Measurements from ENCODE around the gene TRAF2.
"Not testable (repeated sequence)": the region's sequence is repeated elsewhere in the genome, so short reads cannot be mapped to it uniquely, and the experiment has no call there.

TRAF2 gene

DNA sequence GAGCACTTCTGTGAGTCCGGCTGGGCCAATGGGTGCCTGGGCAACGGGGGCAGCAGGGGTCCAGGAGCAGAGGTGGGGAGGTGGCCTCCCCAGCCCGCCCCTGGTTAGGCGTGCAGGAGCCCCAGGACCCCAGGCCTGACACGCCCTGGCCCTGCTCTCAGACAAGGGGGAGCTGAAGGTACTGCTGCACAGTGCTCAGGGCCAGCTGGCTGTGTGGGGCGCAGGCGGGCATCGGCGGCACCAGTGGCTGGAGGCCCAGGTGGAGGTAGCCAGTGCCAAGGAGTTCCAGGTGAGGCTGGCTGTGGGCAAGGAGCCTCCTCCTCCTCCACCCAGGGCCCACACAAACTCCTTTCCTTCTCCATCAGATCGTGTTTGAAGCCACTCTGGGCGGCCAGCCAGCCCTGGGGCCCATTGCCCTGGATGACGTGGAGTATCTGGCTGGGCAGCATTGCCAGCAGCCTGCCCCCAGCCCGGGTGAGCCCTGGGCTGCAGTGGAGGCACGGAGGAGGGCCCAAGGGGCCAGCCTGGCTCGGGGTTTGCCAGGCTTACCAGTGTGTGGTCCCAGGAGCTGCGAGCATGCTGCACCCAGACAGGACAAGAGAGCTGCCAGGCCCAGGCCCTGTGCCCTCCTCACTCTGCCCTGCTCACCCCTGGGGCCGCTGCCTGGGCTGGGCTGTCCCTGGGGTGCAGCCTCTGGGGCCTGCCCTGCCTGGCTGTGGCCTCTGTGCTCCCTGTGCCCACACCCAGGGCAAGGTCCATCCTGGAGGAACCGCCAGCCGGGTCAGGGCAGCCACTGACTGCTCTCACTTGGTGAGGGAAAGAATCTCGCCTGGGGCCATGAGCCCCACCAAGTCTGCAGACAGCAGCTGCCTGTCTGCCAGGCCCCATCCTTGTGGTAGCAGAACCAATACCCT is 27.2 kb upstream of the TRAF2 start:
- DNase-seq = no peak

DNA sequence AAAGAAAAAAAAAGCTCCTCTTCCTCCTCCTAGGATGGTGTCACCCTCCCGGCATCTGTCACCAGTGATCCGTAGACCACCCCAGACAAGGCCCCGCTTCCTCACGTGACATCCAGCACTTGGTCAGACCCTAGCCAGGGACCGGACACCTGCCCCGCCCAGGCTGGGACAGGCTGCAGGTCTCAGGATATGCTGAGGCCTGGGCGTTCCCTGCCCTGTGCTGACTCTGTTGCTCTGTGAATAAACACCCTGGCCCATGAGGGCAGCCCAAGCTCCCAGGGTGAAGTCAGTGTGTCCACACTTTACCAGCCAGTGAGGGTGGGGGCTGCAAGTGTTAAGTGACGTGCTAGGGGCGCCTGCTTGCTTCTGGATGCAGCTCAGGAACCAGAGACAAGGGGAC is 25.8 kb upstream of the TRAF2 start:
- no peak for DNase-seq

- DNase-seq = no peak
Measured at GRCh38 chr9:136860933-136861873, 25.1 kb upstream of the TRAF2 start.

GRCh38 chr9:136861874-136862457 is 24.4 kb upstream of the TRAF2 start:
- DNase-seq = no peak

DNA sequence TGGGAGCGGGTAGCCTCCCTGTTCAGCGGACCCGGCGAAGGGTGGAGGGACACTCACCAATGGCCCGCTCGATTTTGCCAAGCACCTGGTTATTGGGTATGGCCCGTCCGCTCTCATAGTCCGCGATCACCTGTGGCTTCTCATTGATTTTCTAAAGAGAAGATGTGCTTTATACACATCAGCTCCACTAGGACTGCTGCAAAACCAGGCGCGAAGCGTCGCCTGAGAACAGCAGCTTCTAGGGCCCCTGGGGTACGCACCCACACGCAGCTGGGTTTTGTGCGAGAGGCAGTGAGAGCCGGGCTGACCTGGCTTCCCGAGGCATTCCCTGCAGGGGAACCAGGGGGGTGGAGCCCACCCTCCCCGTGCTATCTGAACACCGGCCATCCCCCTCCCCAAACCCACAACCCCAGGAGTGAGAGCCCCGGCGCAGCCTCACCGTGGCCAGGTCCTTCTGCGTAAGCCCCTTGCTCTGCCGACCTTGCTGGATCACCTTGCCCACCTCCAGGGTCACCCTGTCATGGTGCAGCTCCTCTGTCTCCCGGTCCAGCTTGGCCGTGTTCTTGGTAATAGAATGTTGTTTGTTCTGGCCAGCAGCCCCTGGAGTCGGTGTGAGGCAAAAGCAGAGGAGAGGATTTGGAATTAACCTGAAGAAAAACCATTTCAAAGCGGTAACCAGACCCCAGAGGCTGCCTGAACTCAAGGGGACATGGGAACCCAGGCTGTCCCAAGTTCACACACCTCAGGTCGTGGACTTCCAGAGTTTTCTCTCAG is 23.3 kb upstream of the TRAF2 start:
- DNase-seq = no peak

DNA sequence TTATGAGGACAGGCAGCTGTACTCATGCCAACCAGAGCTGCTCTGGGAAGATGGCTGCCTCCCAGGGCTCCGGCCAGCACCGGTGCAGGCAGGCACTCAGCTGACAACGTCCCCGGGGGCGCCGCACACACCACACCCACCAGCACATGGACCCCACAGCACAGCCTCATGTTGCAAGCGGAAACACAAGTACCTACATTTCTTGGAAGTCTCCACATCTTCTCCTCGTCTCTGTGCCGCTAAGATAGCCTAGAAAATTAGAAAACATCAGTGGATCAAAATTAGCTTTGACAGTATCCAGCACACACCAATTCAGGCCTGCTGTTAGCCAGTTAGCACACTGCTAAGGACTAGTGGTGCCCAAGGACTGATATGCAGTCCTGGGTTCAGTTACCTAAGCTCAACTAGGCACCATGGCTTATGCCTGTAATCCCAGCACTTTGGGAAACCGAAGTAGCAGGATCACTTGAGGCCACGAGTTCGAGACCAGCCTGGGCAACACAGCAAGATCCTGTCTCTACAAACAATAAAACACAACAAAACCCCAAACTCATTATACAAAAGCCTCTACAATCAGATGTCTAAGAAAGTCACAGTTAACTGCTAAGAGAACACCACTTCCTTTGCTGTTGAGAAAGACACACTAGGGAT is 22.6 kb upstream of the TRAF2 start:
- DNase-seq = no peak

DNA sequence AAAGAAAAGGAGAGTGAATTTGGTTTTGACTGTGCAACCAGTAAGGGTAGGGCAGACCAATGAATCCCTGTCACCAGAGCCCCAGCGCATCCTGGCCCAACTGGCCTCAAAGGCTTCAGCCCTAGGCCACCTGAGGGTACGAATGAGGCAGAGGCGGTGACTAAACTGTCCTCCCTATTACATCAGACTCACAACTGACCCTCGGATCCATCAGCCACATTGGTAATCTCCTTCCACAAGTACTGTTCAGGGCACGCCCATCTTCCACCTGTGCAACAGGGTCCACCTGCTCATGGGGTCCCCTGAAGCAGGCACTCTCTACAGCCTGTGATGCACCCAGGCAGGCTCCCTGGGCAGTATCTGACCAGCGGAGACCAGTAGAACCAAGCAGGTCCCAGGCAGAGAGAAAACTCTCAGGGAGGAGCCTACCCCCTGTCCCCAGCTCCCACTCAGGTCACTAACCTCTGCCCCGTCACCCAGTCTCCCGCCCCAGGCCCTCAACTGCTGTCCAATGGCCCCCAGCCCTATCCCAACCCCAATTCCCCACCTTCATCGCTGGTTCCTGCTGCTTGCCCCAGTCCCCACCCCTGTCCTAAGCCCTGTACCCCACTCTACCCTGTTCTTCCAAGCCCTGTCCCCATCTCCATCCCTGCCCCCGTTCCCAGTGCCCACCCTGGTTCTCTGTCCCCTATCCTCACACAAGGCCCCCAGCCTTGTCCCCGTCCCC is 21.1 kb upstream of the TRAF2 start:
- DNase-seq = no peak

GRCh38 chr9:136865768-136866103 is 20.6 kb upstream of the TRAF2 start:
- no peak for DNase-seq

DNA sequence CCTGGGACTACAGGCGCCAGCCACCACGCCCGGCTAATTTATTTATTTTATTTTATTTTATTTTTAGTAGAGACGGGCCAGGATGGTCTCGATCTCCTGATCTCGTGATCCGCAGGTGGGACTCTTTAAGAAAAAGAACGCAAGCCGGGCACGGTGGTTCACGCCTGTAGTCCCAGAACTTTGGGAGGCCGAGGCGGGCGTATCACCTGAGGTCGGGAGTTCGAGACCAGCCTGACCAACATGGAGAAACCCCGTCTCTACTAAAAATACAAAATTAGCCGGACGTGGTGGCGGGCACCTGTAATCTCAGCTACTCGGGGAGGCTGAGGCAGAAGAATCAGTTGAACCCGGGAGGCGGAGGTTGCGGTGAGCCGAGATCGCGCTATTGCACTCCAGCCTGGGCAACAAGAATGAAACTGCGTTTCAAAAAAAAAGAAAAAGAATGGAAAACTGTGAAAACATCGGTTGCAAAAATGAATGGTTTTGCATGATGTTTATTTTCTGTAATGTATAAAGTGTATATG is 19.4 kb upstream of the TRAF2 start:
- DNase-seq = not testable (repeated sequence)

GRCh38 chr9:136867480-136867879 is 18.8 kb upstream of the TRAF2 start:
- no peak for DNase-seq

- no peak for DNase-seq
Measured at GRCh38 chr9:136867917-136868316, 18.4 kb upstream of the TRAF2 start.

DNA sequence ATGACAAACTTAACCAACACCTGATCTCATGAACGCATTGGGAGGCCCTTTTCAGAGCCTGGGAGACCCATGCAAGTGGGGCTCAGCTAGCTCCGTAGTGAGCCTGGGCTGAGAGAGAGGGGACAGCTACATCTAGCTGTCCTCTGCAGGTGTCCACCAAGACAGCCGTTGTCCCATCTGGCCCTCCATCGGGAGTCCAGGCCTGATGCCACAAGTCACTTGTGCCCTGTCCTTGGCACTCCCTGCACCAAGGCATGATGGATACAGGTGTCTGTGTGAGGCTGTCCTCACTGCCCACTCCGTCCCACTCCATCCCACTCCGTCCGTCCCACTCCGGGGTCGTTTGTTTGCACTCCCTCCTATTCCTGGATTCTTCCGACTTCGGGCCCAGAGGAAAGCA is 17.7 kb upstream of the TRAF2 start:
- DNase-seq = no peak

DNA sequence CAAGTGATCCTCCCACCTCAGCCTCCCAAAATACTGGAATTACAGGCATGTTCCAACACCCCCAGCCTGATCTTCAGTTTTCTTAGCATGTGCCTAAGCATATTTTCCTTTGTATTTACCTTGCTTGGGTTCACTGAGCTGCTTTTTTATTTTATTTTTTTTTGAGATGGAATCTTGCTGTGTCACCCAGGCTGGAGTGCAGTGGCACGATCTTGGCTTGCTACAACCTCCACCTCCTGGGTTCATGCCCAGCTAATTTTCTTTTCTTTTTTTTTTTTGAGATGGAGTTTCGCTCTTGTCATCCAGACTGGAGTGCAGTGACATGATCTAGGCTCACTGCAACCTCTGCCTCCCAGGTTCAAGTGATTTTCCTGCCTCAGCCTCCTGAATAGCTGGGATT is 16.7 kb upstream of the TRAF2 start:
- not testable (repeated sequence) for DNase-seq

GRCh38 chr9:136875155-136875554 is 11.2 kb upstream of the TRAF2 start:
- DNase-seq = no peak

DNA sequence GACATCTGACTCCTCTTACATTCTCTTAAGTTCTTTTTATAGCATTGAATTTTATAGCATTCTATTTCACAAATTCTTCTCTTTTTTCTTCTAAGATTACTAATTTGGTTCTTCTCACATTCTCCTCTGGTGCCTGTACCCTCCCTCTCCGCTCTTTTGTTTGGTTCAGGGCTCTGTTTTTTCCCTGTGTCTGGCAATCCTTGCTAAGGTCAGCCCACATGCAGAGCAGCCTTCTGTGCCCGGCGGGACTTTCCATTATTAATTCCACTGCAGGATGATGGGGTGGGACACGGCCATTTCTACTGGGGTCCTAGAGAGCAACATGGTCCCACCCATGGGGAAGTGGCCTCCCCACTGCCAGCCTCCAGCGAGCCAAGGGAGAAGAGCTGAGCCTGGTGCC is 9.8 kb upstream of the TRAF2 start:
- no peak for DNase-seq

GRCh38 chr9:136880651-136881050 is 5.7 kb upstream of the TRAF2 start:
- DNase-seq = no peak

DNA sequence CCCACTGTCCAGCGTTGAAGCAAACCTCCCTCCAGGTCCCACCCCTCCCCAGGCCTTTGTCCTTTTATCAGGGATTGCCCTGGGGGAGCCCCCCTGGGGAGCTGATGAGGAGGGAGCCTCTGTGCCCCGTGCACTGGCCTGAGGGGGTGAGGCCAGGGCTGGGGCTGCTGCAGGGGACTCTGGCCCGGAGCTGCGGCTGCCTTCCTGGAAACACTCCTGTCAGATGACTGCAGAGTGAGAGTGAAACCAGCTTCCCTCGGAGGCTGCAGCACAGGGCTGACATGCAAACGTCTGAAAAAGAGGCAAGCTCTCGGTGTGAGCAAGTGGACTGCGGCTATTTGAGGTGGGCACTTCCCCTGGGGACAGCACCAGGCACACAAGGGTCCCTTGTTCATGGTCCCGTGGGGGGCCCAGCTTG is 4.6 kb upstream of the TRAF2 start:
- DNase-seq = no peak

GRCh38 chr9:136882109-136882946 is 4.0 kb upstream of the TRAF2 start:
- peak; percentile 85 for DNase-seq

GRCh38 chr9:136882947-136883283 is 3.4 kb upstream of the TRAF2 start:
- DNase-seq = not testable (repeated sequence)

DNA sequence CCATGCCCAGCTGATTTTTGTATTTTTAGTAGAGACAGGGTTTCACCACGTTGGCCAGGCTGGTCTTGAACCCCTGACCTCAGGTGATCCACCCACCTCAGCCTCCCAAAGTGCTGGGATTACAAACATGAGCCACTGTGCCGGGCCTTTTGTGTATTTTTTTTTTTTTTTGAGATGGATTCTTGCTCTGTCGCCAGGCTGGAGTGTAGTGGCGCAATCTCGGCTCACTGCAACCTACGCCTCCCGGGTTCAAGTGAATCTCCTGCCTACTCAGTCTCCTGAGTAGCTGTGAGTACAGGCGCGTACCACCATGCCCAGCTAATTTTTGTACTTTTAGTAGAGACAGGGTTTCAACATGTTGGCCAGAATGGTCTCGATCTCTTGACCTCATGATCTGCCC is 2.6 kb upstream of the TRAF2 start:
- not testable (repeated sequence) for DNase-seq

Measured in effector CD4-positive, alpha-beta T cell (primary cell).